Measurements from ENCODE around the gene ZFHX2.

The ZFHX2 gene

GRCh38 chr14:23513818-23514643 is 37.5 kb downstream of the ZFHX2 start:
- no peak for DNase-seq

DNA sequence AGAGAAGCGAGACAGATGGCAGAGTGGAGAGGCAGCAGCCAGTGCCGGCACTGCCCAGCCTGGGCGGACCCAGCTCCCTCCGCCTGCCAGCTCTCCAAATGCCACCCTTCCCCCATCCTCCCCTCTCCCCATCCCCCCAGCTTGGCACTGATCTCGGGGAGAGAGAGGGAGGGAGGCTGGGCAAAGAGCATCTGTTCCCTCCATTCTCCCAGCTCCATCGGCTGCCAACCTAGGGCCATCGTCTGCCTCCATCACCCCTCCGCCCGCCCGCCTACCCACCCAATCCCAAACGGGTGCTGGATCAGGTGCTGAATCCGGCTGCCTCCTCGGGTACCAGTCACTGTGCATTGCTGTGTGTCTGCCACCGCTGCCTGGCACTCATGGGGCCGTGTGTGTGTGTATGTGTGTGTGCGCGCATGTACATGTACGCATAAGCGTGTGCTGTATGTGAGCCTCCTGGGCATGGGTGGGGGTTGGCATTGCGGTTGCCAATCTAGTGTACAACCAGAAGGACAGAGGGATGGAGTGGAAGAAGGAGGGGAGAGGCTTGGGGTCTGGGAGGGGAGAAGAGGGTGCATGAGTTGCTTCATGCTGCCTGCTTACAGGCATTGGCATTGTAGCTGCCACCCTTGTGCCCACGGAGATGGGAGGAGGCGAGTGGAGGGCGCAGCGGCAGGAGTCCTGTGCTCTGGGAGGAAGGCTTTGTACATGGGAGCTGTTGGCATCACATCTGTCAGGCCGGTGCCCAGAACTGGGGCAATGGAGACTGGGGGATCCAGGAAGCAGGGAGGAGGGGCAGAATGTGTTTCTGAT is 38.4 kb downstream of the ZFHX2 start:
- no peak for DNase-seq

GRCh38 chr14:23512156-23512555 is 39.4 kb downstream of the ZFHX2 start:
- peak; percentile 73 for DNase-seq

DNA sequence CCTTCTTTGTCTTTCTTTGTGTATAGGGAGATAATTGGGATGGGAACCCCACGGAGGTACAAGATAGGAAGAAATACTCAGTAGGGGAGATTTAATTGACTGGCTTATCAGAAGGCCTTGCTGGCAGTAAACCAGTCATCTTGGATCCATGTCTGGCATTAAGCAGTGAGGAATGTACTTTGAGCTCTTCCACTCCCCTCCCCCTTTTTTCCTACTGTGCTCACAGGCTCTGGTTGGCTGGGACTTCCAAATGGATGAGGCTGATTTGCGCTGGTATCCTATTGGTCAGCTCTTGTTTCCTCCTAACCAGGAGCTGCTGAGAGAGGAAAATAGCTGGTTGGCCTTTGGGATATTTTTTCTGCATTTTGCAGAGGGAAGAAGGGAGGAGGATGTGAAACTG is 57.3 kb downstream of the ZFHX2 start:
- DNase-seq, result peak; percentile 94

GRCh38 chr14:23492618-23493272 is 58.8 kb downstream of the ZFHX2 start:
- peak; percentile 32 for DNase-seq

- no peak for DNase-seq
Observed at GRCh38 chr14:23487216-23487615, 64.3 kb downstream of the ZFHX2 start.

DNA sequence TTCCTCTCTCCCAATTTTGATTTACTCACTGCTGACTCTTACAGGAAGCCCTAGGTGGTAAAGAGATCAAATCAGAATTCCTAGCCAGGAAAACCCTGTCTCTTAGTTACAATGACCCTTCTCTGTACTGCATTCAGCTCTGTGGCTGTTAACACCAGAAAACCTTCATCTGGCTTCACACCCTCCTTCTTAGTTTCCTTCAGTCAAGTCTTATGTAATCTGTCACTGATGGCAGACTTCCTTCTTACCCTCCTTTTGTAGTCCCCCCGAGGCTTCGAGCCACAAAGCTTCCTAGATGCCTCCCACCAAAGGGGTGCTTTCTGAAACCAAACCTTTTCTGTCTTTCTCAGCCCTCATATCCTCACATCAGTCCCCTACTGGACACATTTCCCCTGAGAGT is 65.5 kb downstream of the ZFHX2 start:
- no peak for DNase-seq

- no peak for DNase-seq
Observed at GRCh38 chr14:23485326-23485725, 66.2 kb downstream of the ZFHX2 start.

DNA sequence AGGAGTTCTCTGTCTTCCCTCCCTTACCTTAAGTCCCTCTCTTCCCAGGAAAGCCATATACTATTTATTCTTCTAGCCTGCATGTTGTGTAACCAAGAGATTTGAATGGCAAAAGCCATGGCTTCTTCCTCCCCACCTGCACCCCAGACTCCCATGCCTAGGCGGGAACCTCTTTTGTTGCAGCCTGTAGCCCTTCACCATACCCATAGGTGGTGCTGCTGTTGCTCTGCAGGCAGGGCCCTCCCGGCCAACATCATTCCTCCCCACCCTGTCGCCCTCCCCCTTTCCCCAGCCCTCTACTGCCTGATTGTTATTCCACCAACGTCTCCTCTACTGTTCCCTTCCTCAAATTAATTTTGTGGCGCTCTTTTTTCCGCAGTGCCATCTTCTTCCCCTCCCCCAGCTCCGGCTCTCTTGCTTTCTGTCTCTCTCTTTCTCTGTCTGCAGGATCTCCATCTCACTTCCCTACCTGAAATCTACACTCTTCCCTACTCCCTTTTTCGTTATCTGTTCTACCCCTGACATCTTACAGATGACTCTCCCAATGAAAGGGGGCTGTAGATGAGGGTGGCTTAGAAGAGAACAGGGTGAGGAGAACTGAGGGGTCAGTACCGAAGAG is 68.2 kb downstream of the ZFHX2 start:
- DNase-seq, result peak; percentile 88

- DNase-seq, result no peak
Observed at GRCh38 chr14:23482823-23483148, 68.8 kb downstream of the ZFHX2 start.

DNA sequence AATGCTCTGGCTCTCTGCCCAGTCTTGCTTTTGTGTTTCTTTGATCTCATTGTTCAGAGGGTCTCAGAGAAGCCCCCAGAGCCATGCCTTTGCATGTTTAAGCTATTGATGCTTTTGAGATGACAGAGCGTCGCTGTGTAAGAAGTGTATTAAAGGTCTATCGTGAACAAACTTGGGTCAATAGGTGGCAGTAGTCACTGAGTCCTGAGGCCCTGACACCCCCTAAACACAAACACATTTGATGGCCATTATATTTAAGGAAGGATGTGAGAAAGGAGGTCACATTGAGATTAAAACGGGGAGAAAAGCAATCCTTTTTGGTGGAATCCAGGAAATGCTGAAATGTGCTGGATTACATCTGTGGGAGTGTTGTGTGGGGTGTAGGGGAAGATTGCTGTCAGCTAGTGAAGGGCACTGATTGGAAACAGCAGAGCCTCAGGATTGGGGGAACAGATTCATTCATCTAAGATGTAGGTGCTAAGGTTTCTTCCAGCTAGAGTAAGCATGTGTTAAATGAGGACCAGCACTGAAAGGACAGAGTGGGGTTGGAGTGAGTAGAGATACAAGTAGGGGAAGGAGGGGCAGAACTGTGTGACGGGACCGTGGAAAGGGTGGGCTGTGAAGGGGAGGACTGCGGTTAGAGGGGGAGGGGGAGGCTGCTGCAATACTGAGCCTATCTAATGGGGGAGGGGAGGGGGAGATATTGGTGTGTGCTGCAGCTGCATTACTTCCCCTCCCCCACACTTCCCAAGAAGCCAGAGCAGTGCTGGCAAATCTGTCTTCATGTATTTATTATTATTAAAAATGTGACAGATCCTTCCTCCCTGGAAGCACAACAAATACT is 69.4 kb downstream of the ZFHX2 start:
- DNase-seq, result peak; percentile 64

- no peak for DNase-seq
Observed at GRCh38 chr14:23481362-23481970, 70.1 kb downstream of the ZFHX2 start.

- peak; percentile 75 for DNase-seq
Observed at GRCh38 chr14:23478109-23478759, 73.3 kb downstream of the ZFHX2 start.

GRCh38 chr14:23470947-23471346 is 80.6 kb downstream of the ZFHX2 start:
- DNase-seq, result no peak
